ENCODE measurements around the gene NSMCE3. TPM values are rescaled to one million over a fixed set of nuclear protein-coding genes. Genes with fewer than 3 reads are reported as not detected.

NSMCE3 gene
- total RNA-seq, 2 donors from 2014 or later = 6.2 to 6.9 TPM

DNA sequence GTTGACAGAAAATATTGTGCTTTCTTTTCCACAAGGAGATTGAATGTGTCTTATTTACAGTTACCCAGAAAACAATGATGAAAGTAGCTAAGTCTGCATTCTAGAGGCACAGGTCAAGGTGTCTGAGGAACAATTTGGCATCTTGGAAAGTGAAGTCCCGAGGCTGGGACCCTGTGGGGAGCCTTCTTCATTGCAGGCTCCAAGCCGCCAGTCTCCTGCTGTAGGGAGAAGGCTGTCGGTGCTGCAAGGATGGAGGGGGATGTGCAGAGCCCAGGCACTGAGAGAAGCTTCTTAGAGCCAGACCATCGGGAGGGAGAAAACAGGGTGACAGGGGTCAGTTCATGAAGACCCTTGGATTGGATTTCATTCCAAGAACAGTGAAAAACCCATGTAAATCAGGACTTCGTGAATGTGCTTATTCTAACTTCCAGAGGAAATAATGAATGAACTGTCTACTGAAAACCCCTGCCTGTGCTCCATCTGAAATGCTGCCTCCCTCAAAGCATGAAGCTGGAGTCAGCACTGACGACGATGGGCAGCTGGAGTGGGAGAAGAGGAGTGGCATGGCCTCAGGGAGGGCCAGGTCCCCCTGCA is 25.2 kb upstream of the NSMCE3 start:
- Histone ChIP-seq H3K9me3 (no peaks in the 10 kb centered on the region), H3K4me1 (no peaks in the 10 kb centered on the region), H3K4me3 (no peak overlapping the region), H3K27me3 (no peaks in the 10 kb centered on the region), H3K27ac (no peak overlapping the region), H3K36me3 (replicated peaks in 1 of 2; ENCODE audit: insufficient read depth in 1 of 2, low read depth in 2 of 2) (no peaks in the 10 kb centered on the region)
- ATAC-seq (no peak), DNase-seq (no peak)
- TF ChIP-seq, protein P1, sequence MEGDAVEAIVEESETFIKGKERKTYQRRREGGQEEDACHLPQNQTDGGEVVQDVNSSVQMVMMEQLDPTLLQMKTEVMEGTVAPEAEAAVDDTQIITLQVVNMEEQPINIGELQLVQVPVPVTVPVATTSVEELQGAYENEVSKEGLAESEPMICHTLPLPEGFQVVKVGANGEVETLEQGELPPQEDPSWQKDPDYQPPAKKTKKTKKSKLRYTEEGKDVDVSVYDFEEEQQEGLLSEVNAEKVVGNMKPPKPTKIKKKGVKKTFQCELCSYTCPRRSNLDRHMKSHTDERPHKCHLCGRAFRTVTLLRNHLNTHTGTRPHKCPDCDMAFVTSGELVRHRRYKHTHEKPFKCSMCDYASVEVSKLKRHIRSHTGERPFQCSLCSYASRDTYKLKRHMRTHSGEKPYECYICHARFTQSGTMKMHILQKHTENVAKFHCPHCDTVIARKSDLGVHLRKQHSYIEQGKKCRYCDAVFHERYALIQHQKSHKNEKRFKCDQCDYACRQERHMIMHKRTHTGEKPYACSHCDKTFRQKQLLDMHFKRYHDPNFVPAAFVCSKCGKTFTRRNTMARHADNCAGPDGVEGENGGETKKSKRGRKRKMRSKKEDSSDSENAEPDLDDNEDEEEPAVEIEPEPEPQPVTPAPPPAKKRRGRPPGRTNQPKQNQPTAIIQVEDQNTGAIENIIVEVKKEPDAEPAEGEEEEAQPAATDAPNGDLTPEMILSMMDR (IDR thresholded peaks at IDR 0.05) = no peak
- no peak for TF ChIP-seq POLR2A (IDR thresholded peaks at IDR 0.05)
- WGBS, 2 donors = 65 to 70% methylated on average over 7 of the region's 7 CpGs
- intact Hi-C loops (cut with DNase I) = no loop called here

DNA sequence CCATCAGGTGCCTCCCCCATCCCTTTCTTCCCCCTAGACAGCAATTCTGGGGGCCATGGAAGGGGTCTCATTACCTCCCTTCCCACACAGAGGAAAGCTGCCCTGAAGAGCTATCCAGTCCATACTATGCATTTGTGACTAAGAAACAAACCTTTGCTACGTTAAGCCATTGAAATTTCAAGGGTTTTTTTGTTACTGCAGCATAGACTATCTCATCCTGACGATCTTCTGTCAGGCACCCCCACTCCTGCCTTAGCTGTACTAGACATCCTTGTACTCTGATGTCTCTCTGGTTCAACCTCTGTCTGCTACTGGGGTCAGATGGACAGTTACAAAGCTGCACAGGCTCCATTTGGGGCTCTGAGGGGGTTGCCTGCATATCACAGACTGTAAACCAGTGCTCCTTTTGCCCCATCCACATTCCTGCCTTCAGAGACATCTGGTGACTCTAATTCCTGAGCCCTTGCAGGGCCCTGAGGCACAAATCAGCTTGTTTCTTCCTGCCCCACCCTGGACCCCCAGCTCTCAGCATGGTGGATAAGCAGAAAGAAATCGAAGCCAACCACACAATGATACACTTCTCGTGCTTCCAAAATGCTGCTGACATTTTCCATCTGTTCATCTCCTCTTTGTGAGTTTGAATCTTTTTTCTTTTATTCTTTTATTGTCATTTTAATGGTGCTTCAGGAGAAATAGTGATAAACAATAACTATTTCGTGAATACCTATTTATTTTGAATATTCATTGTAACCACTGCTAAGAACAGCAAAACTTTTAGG is 21.6 kb upstream of the NSMCE3 start:
- ATAC-seq = no peak
- no peaks in the 10 kb centered on the region for H3K4me1 ChIP-seq
- H3K4me3 ChIP-seq = no peak overlapping the region
- TF ChIP-seq, protein P1 (IDR thresholded peaks at IDR 0.05) = no peak
- TF ChIP-seq POLR2A (IDR thresholded peaks at IDR 0.05) = no peak
- H3K27me3 ChIP-seq = no peaks in the 10 kb centered on the region
- intact Hi-C loops (cut with DNase I) = no loop called here
- H3K9me3 ChIP-seq = no peaks in the 10 kb centered on the region
- 83 to 86% methylated on average over 5 of the region's 5 CpGs for WGBS, 2 donors
- no peak for DNase-seq
- no peaks in the 10 kb centered on the region for H3K36me3 ChIP-seq (replicated peaks in 1 of 2; ENCODE audit: insufficient read depth in 1 of 2, low read depth in 2 of 2)
- H3K27ac ChIP-seq = no peak overlapping the region

DNA sequence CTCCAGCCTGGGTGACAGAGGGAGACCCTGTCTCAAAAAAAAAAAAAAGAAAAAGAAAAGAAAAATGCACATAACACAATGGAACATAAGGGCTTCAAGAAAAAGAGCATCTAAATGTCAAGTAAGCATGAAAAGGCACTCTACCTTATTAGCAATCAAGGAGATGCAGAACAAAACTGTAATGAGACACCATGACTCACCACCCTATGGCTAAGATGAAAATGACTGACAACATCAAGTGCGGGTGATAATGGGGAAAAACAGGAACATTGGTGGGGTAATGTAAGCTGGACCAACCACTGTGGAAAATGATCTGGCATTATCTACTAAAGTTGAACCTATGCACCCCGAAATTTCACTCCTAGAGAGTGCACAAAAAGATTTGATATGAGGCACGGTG is 19.6 kb upstream of the NSMCE3 start:
- no peak for DNase-seq
- ATAC-seq = no peak
- no peaks in the 10 kb centered on the region for H3K9me3 ChIP-seq
- no peaks in the 10 kb centered on the region for H3K27me3 ChIP-seq
- H3K4me3 ChIP-seq = no peak overlapping the region
- no peak overlapping the region for H3K27ac ChIP-seq
- WGBS, 2 donors = 84 to 93% methylated on average over 3 of the region's 3 CpGs
- no peak for TF ChIP-seq POLR2A (IDR thresholded peaks at IDR 0.05)
- TF ChIP-seq, protein P1 (IDR thresholded peaks at IDR 0.05) = no peak
- no peaks in the 10 kb centered on the region for H3K36me3 ChIP-seq (replicated peaks in 1 of 2; ENCODE audit: insufficient read depth in 1 of 2, low read depth in 2 of 2)
- intact Hi-C loops (cut with DNase I) = no loop called here
- no peaks in the 10 kb centered on the region for H3K4me1 ChIP-seq

DNA sequence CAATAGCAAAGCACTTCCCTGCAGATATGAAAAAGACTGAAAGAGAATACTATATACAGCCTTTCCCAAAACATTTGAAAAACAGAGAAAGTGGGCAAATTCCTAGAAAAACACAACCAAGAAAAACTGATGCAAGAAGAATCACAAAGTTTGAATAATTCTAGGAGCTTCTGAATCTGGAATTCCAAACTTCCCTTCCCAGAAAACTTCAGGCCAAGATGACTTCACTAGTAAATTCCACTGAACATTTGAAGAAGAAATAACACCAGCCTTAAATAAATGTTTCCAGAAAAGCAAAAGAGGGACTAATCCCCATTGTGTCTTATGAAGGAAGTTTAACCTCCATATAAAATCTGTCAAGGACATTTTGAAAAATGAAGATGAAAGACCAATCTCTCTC is 15.8 kb upstream of the NSMCE3 start:
- Histone ChIP-seq H3K4me1 (no peaks in the 10 kb centered on the region), H3K9me3 (no peaks in the 10 kb centered on the region), H3K27me3 (no peaks in the 10 kb centered on the region), H3K4me3 (no peak overlapping the region), H3K36me3 (replicated peaks in 1 of 2; ENCODE audit: insufficient read depth in 1 of 2, low read depth in 2 of 2) (no peaks in the 10 kb centered on the region), H3K27ac (no peak overlapping the region)
- TF ChIP-seq, protein P1 (IDR thresholded peaks at IDR 0.05) = no peak
- ATAC-seq (no peak), DNase-seq (no peak)
- intact Hi-C loops (cut with DNase I) = no loop called here

DNA sequence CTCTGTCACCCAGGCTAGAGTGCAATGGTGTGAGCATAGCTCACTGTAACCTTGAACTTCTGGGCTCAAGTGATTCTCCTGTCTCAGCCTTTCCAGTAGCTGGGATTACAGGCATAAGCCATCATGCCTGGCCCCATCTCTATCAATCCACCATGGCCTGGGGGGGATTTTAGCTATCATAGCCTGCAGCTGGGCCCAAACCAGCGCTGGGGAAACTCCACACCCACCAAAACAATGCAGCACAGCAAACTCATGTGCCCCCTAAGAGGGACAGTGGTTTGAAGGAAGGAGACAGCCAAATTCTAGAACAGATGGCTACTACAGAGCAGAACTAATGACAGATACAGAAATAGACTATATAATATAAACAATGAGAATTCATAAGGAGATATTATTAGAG is 13.8 kb upstream of the NSMCE3 start:
- DNase-seq = no peak
- Histone ChIP-seq H3K36me3 (replicated peaks in 1 of 2; ENCODE audit: insufficient read depth in 1 of 2, low read depth in 2 of 2) (no peaks in the 10 kb centered on the region), H3K4me3 (no peak overlapping the region), H3K9me3 (no peaks in the 10 kb centered on the region), H3K27me3 (no peaks in the 10 kb centered on the region), H3K27ac (no peak overlapping the region), H3K4me1 (no peaks in the 10 kb centered on the region)
- TF ChIP-seq, protein P1 (IDR thresholded peaks at IDR 0.05) = no peak
- TF ChIP-seq POLR2A (IDR thresholded peaks at IDR 0.05) = no peak
- intact Hi-C loops (cut with DNase I) = no loop called here
- WGBS, 2 donors = 70 to 79% methylated on average over 1 of the region's 1 CpG
- ATAC-seq = no peak

Data from body of pancreas (tissue), 4 donors.